NCI-H510A treated with DMSO at 0.1 percent for 48 hours (cell line): Measurements from ENCODE around the gene CCDC87.
"Not testable (repeated sequence)": the region's sequence is repeated elsewhere in the genome, so short reads cannot be mapped to it uniquely, and the experiment has no call there.

Experiments
- DNase-seq: peaks from one replicate; lab custom pipeline; 2025; lab: John Stamatoyannopoulos, UW

CCDC87 gene

DNA sequence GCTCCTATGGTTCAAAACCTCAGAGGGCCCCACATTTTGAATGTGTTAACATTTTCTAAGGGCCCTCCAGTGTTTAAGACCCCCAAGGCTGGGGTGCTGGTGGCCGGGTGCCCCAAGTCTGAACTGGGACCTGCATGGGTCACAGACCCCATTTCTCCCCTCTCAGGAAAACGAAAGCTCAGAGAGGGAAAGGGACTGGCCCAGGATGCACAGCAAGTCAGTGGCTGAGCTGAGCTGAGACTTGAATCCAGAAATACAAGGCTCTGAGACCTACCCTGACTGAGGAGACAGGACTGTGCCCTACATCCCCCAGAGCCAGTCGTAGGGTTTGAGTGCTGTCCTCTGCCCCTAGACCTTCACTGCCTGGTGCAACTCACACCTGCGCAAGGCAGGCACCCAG is 42.0 kb downstream of the CCDC87 start:
- no peak for DNase-seq

DNA sequence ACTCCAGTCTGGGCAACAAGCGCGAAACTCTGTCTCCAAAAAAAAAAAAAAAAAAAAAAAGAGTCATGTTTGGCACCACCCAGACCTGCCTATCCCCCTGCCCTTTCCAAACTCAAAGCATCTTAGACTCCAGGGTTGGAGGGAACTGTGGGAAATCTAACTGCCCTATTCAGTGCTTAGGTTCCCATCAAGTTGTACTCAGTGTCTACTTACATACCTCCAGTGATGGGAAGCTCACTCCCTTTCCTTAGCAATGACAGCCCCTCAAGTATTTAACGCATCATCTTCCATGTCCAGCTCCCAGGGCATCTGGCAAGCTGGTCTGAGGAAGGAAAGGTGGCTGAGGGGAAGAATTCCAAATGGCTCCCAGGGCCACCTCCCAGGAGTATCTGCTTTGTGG is 43.2 kb downstream of the CCDC87 start:
- no peak for DNase-seq

- DNase-seq, result no peak
These were observed 43.9 kb downstream of the CCDC87 start for GRCh38 chr11:66548774-66549630.

- no peak for DNase-seq
These were observed 44.8 kb downstream of the CCDC87 start for GRCh38 chr11:66548041-66548440.

- no peak for DNase-seq
These were observed 45.2 kb downstream of the CCDC87 start for GRCh38 chr11:66547662-66548009.

DNA sequence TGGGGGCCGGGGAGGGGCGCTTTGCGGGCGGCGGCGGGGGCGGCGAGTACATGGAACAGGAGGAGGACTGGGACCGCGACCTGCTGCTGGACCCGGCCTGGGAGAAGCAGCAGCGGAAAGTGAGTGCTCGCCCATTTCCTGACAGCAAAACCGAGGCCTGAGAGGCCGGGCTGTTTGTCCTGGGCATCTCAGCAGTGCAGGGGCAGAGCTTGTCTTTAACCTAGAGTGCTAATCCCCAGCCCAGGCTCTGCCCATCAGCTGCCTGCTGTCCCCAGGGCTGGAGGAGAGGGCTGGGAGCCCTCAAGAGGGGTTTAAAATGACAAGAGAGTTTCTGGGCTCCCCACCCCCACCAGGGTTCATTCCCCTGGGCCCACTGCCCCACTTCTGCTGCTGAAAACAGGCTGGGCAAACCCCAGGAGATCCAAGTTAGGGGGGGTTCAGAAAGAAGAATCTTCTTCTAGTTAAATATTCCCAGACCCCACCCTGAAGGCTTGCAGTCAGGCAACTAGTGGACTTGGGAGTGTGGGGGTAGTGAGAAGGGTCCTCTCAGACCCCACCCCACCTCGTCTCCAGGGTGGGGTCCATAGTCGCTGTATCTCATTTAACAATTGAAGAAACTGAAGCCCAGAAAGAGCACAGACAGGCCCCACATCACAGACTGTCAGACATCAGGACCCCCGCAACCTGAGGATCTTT is 45.7 kb downstream of the CCDC87 start:
- DNase-seq, result no peak

DNA sequence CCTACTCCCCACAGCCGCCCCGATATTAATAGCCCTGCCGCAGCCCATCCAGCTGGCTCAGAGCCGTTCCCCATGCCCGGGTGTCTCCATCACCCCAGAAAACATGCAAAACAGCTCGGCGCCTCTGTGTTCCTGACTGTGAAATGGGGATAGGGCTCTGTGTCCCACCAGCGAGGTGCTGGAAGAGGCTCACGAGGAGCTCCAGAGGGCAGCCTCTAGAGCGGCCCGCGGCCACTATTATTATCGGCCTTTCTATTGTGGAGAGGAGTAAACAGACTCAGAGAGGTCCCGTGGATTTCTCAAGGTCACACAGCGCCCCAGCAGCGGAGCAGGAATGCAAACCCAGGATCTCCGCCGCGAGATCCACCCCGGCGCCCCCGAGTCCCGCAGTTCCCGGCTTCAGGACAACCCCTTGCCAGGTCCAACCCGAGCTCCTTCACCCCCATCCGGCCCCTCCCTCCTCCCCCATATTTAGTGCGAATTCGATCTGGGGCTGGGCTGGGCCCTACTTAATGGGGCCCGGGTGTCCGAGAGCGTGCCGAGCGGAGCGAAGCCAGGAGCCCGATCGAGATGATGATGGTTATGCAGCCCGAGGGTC is 46.4 kb downstream of the CCDC87 start, which contains the start of gene ACTN3:
Gene ACTN3, plus strand, starts transcription at position 536 of the 598 bp plus-strand sequence. Its CDS starts 35 bp downstream, at position 571.
- no peak for DNase-seq

- DNase-seq, result peak; percentile 92
These were observed 47.0 kb downstream of the CCDC87 start, which contains the start of gene ZDHHC24 for GRCh38 chr11:66545701-66546367. Gene ZDHHC24, minus strand, starts transcription at chr11:66546048. Its CDS starts 45 bp downstream, at chr11:66546003.

GRCh38 chr11:66544952-66545351 is 47.9 kb downstream of the CCDC87 start:
- not testable (repeated sequence) for DNase-seq

GRCh38 chr11:66543263-66544107 is 49.4 kb downstream of the CCDC87 start:
- no peak for DNase-seq

GRCh38 chr11:66542362-66542761 is 50.5 kb downstream of the CCDC87 start:
- no peak for DNase-seq

DNA sequence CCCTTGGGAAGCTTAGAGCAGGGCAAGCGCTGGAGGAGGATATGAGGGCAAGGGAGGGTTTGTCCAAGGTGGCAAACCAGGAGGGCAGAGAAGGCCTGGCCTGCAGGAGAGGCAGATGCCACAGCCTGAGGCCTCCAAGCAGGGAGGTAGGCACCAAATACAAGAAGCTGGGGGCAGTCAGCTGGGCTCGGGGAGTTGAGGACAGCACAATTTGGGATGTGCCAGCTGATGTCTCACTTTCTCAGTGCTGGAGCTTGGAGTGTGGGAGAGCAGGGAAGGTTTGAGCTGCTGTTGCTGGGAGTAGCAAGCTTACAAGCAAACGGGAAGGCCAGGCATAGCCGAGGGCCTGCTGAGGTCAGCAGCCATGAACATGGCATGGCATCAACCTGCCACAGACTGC is 51.0 kb downstream of the CCDC87 start:
- no peak for DNase-seq

- not testable (repeated sequence) for DNase-seq
These were observed 52.3 kb downstream of the CCDC87 start for GRCh38 chr11:66540598-66540997.
